MM.1S (cell line): ENCODE measurements around the gene LZTS2.

Experiments used
- CTCF ChIP-seq: fragments of 300-600 bp; sonication (generic); IDR thresholded peaks from 2 replicates; pipeline ENCODE4 v1.5.1; 2016; ENCODE audit warnings: antibody characterized with exemption, low read length, mixed read lengths
- EZH2 ChIP-seq: fragments of 300-600 bp; sonication (generic); optimal IDR thresholded peaks from 2 replicates; pipeline ENCODE3; 2017; ENCODE audit warnings: low read depth, mild to moderate bottlenecking, antibody characterized with exemption, low read length, mixed read lengths

GRCh38 chr10:101016814-101017213 is 17.2 kb downstream of the LZTS2 start:
- no peak for TF ChIP-seq CTCF
- no peak for TF ChIP-seq EZH2
